Neuron (in vitro differentiated cells): ENCODE results near the gene CDH15.

Source experiments
- H2AFZ ChIP-seq: one replicate; pipeline ENCODE4 v1.6.1; 2013; ENCODE audit warnings: low read depth, mild to moderate bottlenecking, inconsistent platforms, low read length, moderate library complexity
- H3K27me3 ChIP-seq: one replicate; pipeline ENCODE4 v1.6.1; 2013; ENCODE audit warnings: low read length; ENCODE audit not compliant: insufficient read depth
- H3K36me3 ChIP-seq: one replicate; pipeline ENCODE4 v1.6.1; 2013; ENCODE audit warnings: low read length; ENCODE audit not compliant: insufficient read depth
- H3K4me1 ChIP-seq: one replicate; pipeline ENCODE4 v1.6.1; 2013; ENCODE audit warnings: low read length; ENCODE audit not compliant: insufficient read depth
- H3K4me3 ChIP-seq: 2 replicates; pipeline ENCODE4 v1.5.1; 2013; ENCODE audit warnings: mild to moderate bottlenecking, low read length, moderate library complexity
- H3K9me3 ChIP-seq: one replicate; pipeline ENCODE4 v1.6.1; 2013; ENCODE audit warnings: low read length

Gene CDH15

GRCh38 chr16:89155184-89155679, 16.3 kb upstream of the CDH15 start:
- peaks cover 2% of the 10 kb centered on the region for H3K4me1 ChIP-seq
- H3K27me3 ChIP-seq, result no peaks in the 10 kb centered on the region
- H3K9me3 ChIP-seq, result no peaks in the 10 kb centered on the region
- H2AFZ ChIP-seq, result no peak overlapping the region
- H3K4me3 ChIP-seq, result no peak overlapping the region
- H3K36me3 ChIP-seq, result peaks cover 7% of the 10 kb centered on the region

GRCh38 chr16:89155851-89156739, 15.5 kb upstream of the CDH15 start:
- no peak overlapping the region for H2AFZ ChIP-seq
- peaks cover 2% of the 10 kb centered on the region for H3K4me1 ChIP-seq
- H3K36me3 ChIP-seq, result peaks cover 3% of the 10 kb centered on the region
- no peak overlapping the region for H3K4me3 ChIP-seq
- no peaks in the 10 kb centered on the region for H3K27me3 ChIP-seq
- no peaks in the 10 kb centered on the region for H3K9me3 ChIP-seq

GRCh38 chr16:89156740-89157645, 14.6 kb upstream of the CDH15 start:
- Histone ChIP-seq H3K36me3 (no peaks in the 10 kb centered on the region), H3K27me3 (no peaks in the 10 kb centered on the region)

GRCh38 chr16:89157778-89158177, 13.8 kb upstream of the CDH15 start:
- H3K36me3 ChIP-seq, result no peaks in the 10 kb centered on the region
- H2AFZ ChIP-seq, result no peak overlapping the region
- H3K4me3 ChIP-seq, result no peak overlapping the region
- no peaks in the 10 kb centered on the region for H3K27me3 ChIP-seq
- no peaks in the 10 kb centered on the region for H3K9me3 ChIP-seq
- peaks cover 2% of the 10 kb centered on the region for H3K4me1 ChIP-seq

More at GRCh38 chr16:89156740-89157645, 14.6 kb upstream of the CDH15 start:
- H3K4me1 ChIP-seq, result peaks cover 2% of the 10 kb centered on the region
- no peak overlapping the region for H2AFZ ChIP-seq
- H3K9me3 ChIP-seq, result no peaks in the 10 kb centered on the region
- no peak overlapping the region for H3K4me3 ChIP-seq

GRCh38 chr16:89159066-89159849, 12.3 kb upstream of the CDH15 start:
- Histone ChIP-seq H3K9me3 (peaks cover 2% of the 10 kb centered on the region), H3K4me1 (peaks cover 2% of the 10 kb centered on the region), H3K4me3 (no peak overlapping the region), H3K36me3 (no peaks in the 10 kb centered on the region), H3K27me3 (no peaks in the 10 kb centered on the region), H2AFZ (no peak overlapping the region)

- peaks cover 2% of the 10 kb centered on the region for H3K9me3 ChIP-seq
- H3K4me1 ChIP-seq, result peaks cover 8% of the 10 kb centered on the region
- no peaks in the 10 kb centered on the region for H3K27me3 ChIP-seq
- H3K36me3 ChIP-seq, result no peaks in the 10 kb centered on the region
- no peak overlapping the region for H2AFZ ChIP-seq
- H3K4me3 ChIP-seq, result no peak overlapping the region
Observed at GRCh38 chr16:89159850-89160354, 11.6 kb upstream of the CDH15 start.

- peaks cover 13% of the 10 kb centered on the region for H3K4me1 ChIP-seq
- no peaks in the 10 kb centered on the region for H3K36me3 ChIP-seq
- H3K4me3 ChIP-seq, result no peak overlapping the region
- H3K9me3 ChIP-seq, result peaks cover 2% of the 10 kb centered on the region
- H3K27me3 ChIP-seq, result no peaks in the 10 kb centered on the region
- H2AFZ ChIP-seq, result no peak overlapping the region
Observed at GRCh38 chr16:89160977-89161701, 10.4 kb upstream of the CDH15 start.

- no peak overlapping the region for H3K4me3 ChIP-seq
- peaks cover 15% of the 10 kb centered on the region for H3K4me1 ChIP-seq
- peaks cover 2% of the 10 kb centered on the region for H3K9me3 ChIP-seq
- no peak overlapping the region for H2AFZ ChIP-seq
- H3K36me3 ChIP-seq, result no peaks in the 10 kb centered on the region
- H3K27me3 ChIP-seq, result no peaks in the 10 kb centered on the region
Observed at GRCh38 chr16:89161763-89162713, 9.5 kb upstream of the CDH15 start.

GRCh38 chr16:89163297-89163696, 8.3 kb upstream of the CDH15 start:
- Histone ChIP-seq H3K27me3 (no peaks in the 10 kb centered on the region), H3K4me3 (no peak overlapping the region), H3K9me3 (peaks cover 2% of the 10 kb centered on the region), H2AFZ (no peak overlapping the region), H3K36me3 (no peaks in the 10 kb centered on the region), H3K4me1 (peaks cover 18% of the 10 kb centered on the region)

- peaks cover 2% of the 10 kb centered on the region for H3K27me3 ChIP-seq
- H3K4me3 ChIP-seq, result no peak overlapping the region
- no peaks in the 10 kb centered on the region for H3K36me3 ChIP-seq
- H3K4me1 ChIP-seq, result peaks cover 18% of the 10 kb centered on the region
- peaks cover 2% of the 10 kb centered on the region for H3K9me3 ChIP-seq
- H2AFZ ChIP-seq, result no peak overlapping the region
Observed at GRCh38 chr16:89164436-89164835, 7.1 kb upstream of the CDH15 start.
